Measurements from ENCODE around the gene MTARC2. TPM values are rescaled to one million over a fixed set of nuclear protein-coding genes. Genes with fewer than 3 reads are reported as not detected.

Gene MTARC2
- total and polyA plus RNA-seq, 10 of the 15 experiments (the other 5 are each of a cell fraction or from before 2014, with no cell fraction given) = 1.9 to 5.5 (median 3.3) TPM

DNA sequence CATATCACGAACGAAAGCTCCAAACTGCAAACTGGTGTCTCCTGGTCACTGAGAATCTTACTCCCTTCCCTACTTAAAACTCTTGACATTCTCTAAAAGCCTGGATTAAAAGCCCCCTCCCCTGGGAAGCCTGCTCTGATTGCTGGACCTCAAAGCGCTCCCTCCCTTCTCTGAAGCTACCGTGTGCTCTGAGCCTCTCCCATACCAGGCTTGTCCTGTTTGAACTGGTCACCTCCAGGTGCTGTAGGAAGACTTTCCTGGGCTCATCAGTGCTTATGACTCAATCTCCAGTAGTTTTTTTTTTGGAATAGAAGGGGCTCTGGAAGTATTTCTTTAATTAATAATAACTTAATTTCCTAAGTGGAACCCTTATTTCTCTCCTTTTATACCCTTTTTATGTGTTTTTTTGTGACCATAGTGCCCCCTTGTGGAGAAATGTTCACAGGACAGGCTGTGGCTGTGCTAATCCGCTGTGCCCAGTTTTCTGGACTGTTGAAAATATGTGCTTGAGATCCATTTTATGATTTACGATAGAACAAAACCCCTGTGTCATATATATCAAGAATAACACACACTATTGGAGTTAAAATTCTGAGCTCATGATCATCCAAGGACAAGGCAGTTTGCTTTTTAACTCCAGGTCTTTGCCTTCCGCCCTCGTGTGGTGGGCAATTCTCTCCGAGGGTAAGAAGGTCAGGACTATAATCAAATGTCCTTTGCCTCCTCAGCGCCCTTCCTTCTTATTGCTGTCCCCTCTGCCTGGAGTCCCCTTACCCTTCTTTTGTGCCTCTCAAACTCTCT, 55.5 kb downstream of the MTARC2 start:
- intact Hi-C loops (cut with micrococcal nuclease; ENCODE audit: unreplicated experiment) = no loop called here
- DNase-seq (ENCODE audit: low read depth, low spot score) = no peak
- Histone ChIP-seq H3K4me1 (ENCODE audit: control insufficient read depth, insufficient read depth, low read length) (no peaks in the 10 kb centered on the region), H4K20me1 (ENCODE audit: control insufficient read depth, insufficient read depth) (no peaks in the 10 kb centered on the region), H3K27ac (ENCODE audit: control insufficient read depth, insufficient read depth) (no peak overlapping the region), H3K4me3 (no peak overlapping the region), H3K9me3 (replicated peaks; ENCODE audit: control insufficient read depth, insufficient read depth, low read length) (no peaks in the 10 kb centered on the region), H3K9ac (ENCODE audit: control insufficient read depth, insufficient read depth, low read length) (no peak overlapping the region), H3K27me3 (replicated peaks in 1 of 2; ENCODE audit: control insufficient read depth in 2 of 2, insufficient read depth in 2 of 2, low read length in 1 of 2) (no peaks in the 10 kb centered on the region; a peak in 1 of 4 replicates), H3K79me2 (ENCODE audit: control insufficient read depth, insufficient read depth, low read length) (no peaks in the 10 kb centered on the region), H2AFZ (ENCODE audit: control insufficient read depth, low read depth, low read length) (no peak overlapping the region), H3K36me3 (ENCODE audit: control insufficient read depth in 2 of 2, insufficient read depth in 2 of 2, low read length in 1 of 2) (no peaks in the 10 kb centered on the region), H3K4me2 (ENCODE audit: control insufficient read depth, insufficient read depth) (no peak overlapping the region)
- 52% methylated on average over 10 of the region's 10 CpGs for WGBS (ENCODE audit: insufficient coverage, insufficient replicate concordance, low lambda C conversion rate, missing lambda C conversion rate)
- peak; percentile 78 for ATAC-seq
- in situ Hi-C loops (cut with MboI) = no loop called here
- RAD21 ChIA-PET (ENCODE audit: unreplicated experiment) = no interaction called here
- CTCF ChIA-PET = interaction anchor here (0.6 to 1.6 kb wide), 10 partner anchors 8 to 632 kb away, joined by 3 to 6 read pairs (median 3); no protein-coding TSS in a partner anchor
- no peak for FAIRE-seq
- SMC1A ChIA-PET (ENCODE audit: uncharacterized antibody, unreplicated experiment) = no interaction called here
- BruUV-seq (replicated peaks) = no TSS peak
- TF ChIP-seq IRF4 (IDR thresholded peaks at IDR 0.05; ENCODE audit: low read depth, low read length) (no peak), HDAC6 (IDR thresholded peaks at IDR 0.05; ENCODE audit: unreplicated experiment) (no peak), POLR2A (IDR thresholded peaks at IDR 0.05; ENCODE audit: low read depth, low read length) (no peak), RAD21 (IDR thresholded peaks at IDR 0.05; ENCODE audit: insufficient read depth, low read depth, low read length) (peak; percentile 40; the same call in 1 of the 2 replicates)
- TF ChIP-seq, protein P1, sequence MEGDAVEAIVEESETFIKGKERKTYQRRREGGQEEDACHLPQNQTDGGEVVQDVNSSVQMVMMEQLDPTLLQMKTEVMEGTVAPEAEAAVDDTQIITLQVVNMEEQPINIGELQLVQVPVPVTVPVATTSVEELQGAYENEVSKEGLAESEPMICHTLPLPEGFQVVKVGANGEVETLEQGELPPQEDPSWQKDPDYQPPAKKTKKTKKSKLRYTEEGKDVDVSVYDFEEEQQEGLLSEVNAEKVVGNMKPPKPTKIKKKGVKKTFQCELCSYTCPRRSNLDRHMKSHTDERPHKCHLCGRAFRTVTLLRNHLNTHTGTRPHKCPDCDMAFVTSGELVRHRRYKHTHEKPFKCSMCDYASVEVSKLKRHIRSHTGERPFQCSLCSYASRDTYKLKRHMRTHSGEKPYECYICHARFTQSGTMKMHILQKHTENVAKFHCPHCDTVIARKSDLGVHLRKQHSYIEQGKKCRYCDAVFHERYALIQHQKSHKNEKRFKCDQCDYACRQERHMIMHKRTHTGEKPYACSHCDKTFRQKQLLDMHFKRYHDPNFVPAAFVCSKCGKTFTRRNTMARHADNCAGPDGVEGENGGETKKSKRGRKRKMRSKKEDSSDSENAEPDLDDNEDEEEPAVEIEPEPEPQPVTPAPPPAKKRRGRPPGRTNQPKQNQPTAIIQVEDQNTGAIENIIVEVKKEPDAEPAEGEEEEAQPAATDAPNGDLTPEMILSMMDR (IDR thresholded peaks at IDR 0.05 in 2 of 3, conservative IDR thresholded peaks at IDR 0.05 in 1 of 3; ENCODE audit: control insufficient read depth in 2 of 3, extremely low read depth in 1 of 3, insufficient read depth in 1 of 3, low read depth in 3 of 3, low read length in 3 of 3) = peak; percentile 45 to 68 (median 52); a peak in 5 of 6 replicates
- POLR2A ChIA-PET = no interaction called here

Measured in GM12878 (cell line).